Fibroblast of mammary gland (primary cell): ENCODE data around the gene ARHGAP33.
A peak's percentile ranks its signal among the peaks of the same experiment; 100 is the strongest.

ENCODE experiments used
- DNase-seq: peaks from one replicate; pipeline ENCODE4 v3.0.0-alpha.2; 2010; ENCODE audit warnings: low read depth
- H3K4me3 ChIP-seq: 2 replicates; pipeline ENCODE4 v1.5.1; 2011; ENCODE audit warnings: low read depth, mild to moderate bottlenecking, low read length, moderate library complexity; ENCODE audit not compliant: control insufficient read depth
- CTCF ChIP-seq: conservative IDR thresholded peaks from 2 replicates; pipeline ENCODE4 v1.5.1; 2011; ENCODE audit warnings: low read depth, low read length, inconsistent platforms; ENCODE audit not compliant: control insufficient read depth, insufficient read depth

The ARHGAP33 gene

GRCh38 chr19:35745328-35746086, 29.9 kb upstream of the ARHGAP33 start, which contains the start of the genes PSENEN and U2AF1L4:
Gene PSENEN (plus strand): TSS chr19:35745651. CDS start chr19:35745931, 280 bp downstream.
Gene U2AF1L4 (minus strand): TSS chr19:35745418. CDS start chr19:35745391, 27 bp downstream.
- peak within 1 kb of the TSS; percentile 73 for H3K4me3 ChIP-seq
- TF ChIP-seq CTCF, result no peak
- DNase-seq, result peak; percentile 99

- DNase-seq, result no peak
- peak overlapping the region; percentile 73 for H3K4me3 ChIP-seq
- TF ChIP-seq CTCF, result no peak
Measured at GRCh38 chr19:35746087-35746462, 29.3 kb upstream of the ARHGAP33 start.

- peak overlapping the region; percentile 73 for H3K4me3 ChIP-seq
- DNase-seq, result no peak
- TF ChIP-seq CTCF, result no peak
Measured at GRCh38 chr19:35746531-35746930, 28.8 kb upstream of the ARHGAP33 start.

GRCh38 chr19:35748106-35749020, 27.0 kb upstream of the ARHGAP33 start, which contains the start of gene LIN37:
Gene LIN37 (plus strand): TSS chr19:35748576. CDS start chr19:35748725, 149 bp downstream.
- DNase-seq, result peak; percentile 99
- TF ChIP-seq CTCF, result no peak
- peak within 1 kb of the TSS; percentile 85 for H3K4me3 ChIP-seq

- TF ChIP-seq CTCF, result no peak
- DNase-seq, result no peak
- H3K4me3 ChIP-seq, result no peak overlapping the region
Measured at GRCh38 chr19:35750167-35750566, 25.2 kb upstream of the ARHGAP33 start.

GRCh38 chr19:35751839-35752745, 23.3 kb upstream of the ARHGAP33 start:
- no peak overlapping the region for H3K4me3 ChIP-seq
- no peak for DNase-seq
- TF ChIP-seq CTCF, result no peak
